ENCODE data around the gene ADAMTS19.

ADAMTS19 gene

GRCh38 chr5:129691220-129691619, 231.1 kb downstream of the ADAMTS19 start:
- Histone ChIP-seq H3K27ac (ENCODE audit: insufficient read depth in 1 of 2, low read depth in 1 of 2, low read length in 2 of 2, poor library complexity in 1 of 2, severe bottlenecking in 2 of 2) (no peak overlapping the region), H3K9me3 (ENCODE audit: control extremely low read depth in 1 of 5, control insufficient read depth in 4 of 5, insufficient read depth in 2 of 5, low read depth in 1 of 5, low read length in 4 of 5) (peaks cover 0 to 3% (median 0%) of the 10 kb centered on the region in 5 experiments), H3K4me3 (ENCODE audit: control insufficient read depth in 1 of 7, extremely low read depth in 1 of 7, insufficient read depth in 4 of 7, low read depth in 2 of 7, low read length in 6 of 7) (no peak overlapping the region), H3K4me1 (ENCODE audit: control extremely low read depth in 1 of 4, control insufficient read depth in 4 of 4, insufficient read depth in 4 of 4, low read length in 3 of 4) (no peaks in the 10 kb centered on the region), H3K27me3 (replicated peaks in 2 of 5; ENCODE audit: control insufficient read depth in 4 of 5, insufficient read depth in 5 of 5, low read length in 4 of 5) (no peaks in the 10 kb centered on the region), H3K36me3 (ENCODE audit: control insufficient read depth in 4 of 4, insufficient read depth in 4 of 4, low read length in 3 of 4) (no peaks in the 10 kb centered on the region)
- no CpG with 5 or more reads among the region's 1 CpG for WGBS (ENCODE audit: insufficient coverage)
- POLR2A ChIA-PET, result no interaction called here
- CTCF ChIA-PET, result no interaction called here
- DNase-seq, result no peak

DNA sequence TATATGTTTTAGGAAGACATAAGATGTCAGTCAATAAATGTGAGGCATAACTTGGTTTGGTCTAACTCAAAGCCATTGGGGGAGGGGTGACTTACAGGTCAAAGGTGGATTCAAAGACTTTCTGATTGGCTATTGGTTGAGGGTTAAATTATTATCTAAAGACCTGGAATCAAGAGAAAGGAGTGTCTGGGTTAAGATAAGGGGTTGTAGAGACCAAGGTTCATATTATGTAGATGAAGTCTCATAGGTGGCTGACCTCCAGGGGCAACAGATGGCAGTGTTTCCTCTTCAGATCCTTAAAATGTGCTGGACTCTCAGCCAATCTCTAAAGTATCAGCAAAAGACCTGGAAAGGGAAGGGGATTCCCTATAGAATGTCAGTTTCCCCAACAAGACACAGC, 236.5 kb downstream of the ADAMTS19 start:
- no peak overlapping the region for H3K4me3 ChIP-seq (ENCODE audit: control insufficient read depth in 1 of 7, extremely low read depth in 1 of 7, insufficient read depth in 4 of 7, low read depth in 2 of 7, low read length in 6 of 7)
- peaks cover 0 to 3% (median 0%) of the 10 kb centered on the region in 5 experiments for H3K9me3 ChIP-seq (ENCODE audit: control extremely low read depth in 1 of 5, control insufficient read depth in 4 of 5, insufficient read depth in 2 of 5, low read depth in 1 of 5, low read length in 4 of 5)
- H3K27me3 ChIP-seq (replicated peaks in 2 of 5; ENCODE audit: control insufficient read depth in 4 of 5, insufficient read depth in 5 of 5, low read length in 4 of 5), result no peaks in the 10 kb centered on the region
- no peaks in the 10 kb centered on the region for H3K4me1 ChIP-seq (ENCODE audit: control extremely low read depth in 1 of 4, control insufficient read depth in 4 of 4, insufficient read depth in 4 of 4, low read length in 3 of 4)
- ChIA-PET POLR2A (no interaction called here), CTCF (no interaction called here)
- no peak for DNase-seq
- no peak overlapping the region for H3K27ac ChIP-seq (ENCODE audit: insufficient read depth in 1 of 2, low read depth in 1 of 2, low read length in 2 of 2, poor library complexity in 1 of 2, severe bottlenecking in 2 of 2)
- no peaks in the 10 kb centered on the region for H3K36me3 ChIP-seq (ENCODE audit: control insufficient read depth in 4 of 4, insufficient read depth in 4 of 4, low read length in 3 of 4)

DNA sequence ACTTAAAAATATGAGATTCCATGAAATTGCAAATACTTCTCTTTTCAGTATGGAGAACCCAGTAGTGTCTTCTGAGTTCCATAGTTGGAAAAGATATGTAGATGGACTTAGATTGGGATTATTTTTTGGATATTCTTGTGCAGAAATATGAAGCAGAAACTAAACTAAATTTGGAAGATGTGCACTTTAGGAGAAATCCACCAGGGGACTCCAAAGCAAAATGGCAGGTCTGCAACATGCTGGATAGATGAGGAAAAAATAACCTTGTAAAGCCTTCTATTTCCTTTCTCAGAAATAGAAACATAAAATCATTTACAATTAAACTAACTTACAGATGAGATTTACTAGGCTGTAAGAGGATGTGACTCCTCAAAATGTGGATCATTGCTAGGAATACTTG, 238.6 kb downstream of the ADAMTS19 start:
- Histone ChIP-seq H3K4me1 (ENCODE audit: control extremely low read depth in 1 of 4, control insufficient read depth in 4 of 4, insufficient read depth in 4 of 4, low read length in 3 of 4) (no peaks in the 10 kb centered on the region), H3K27ac (ENCODE audit: insufficient read depth in 1 of 2, low read depth in 1 of 2, low read length in 2 of 2, poor library complexity in 1 of 2, severe bottlenecking in 2 of 2) (no peak overlapping the region), H3K4me3 (ENCODE audit: control insufficient read depth in 1 of 7, extremely low read depth in 1 of 7, insufficient read depth in 4 of 7, low read depth in 2 of 7, low read length in 6 of 7) (no peak overlapping the region), H3K27me3 (replicated peaks in 2 of 5; ENCODE audit: control insufficient read depth in 4 of 5, insufficient read depth in 5 of 5, low read length in 4 of 5) (no peaks in the 10 kb centered on the region), H3K36me3 (ENCODE audit: control insufficient read depth in 4 of 4, insufficient read depth in 4 of 4, low read length in 3 of 4) (no peaks in the 10 kb centered on the region), H3K9me3 (ENCODE audit: control extremely low read depth in 1 of 5, control insufficient read depth in 4 of 5, insufficient read depth in 2 of 5, low read depth in 1 of 5, low read length in 4 of 5) (peaks cover 0 to 3% (median 0%) of the 10 kb centered on the region in 5 experiments)
- no peak for DNase-seq
- CTCF ChIA-PET, result interaction anchor here (1.3 kb wide), 1 partner anchor 153 kb away, joined by 3 read pairs; no protein-coding TSS in a partner anchor
- POLR2A ChIA-PET, result no interaction called here

GRCh38 chr5:129716235-129716634, 256.1 kb downstream of the ADAMTS19 start:
- CTCF ChIA-PET, result no interaction called here

DNA sequence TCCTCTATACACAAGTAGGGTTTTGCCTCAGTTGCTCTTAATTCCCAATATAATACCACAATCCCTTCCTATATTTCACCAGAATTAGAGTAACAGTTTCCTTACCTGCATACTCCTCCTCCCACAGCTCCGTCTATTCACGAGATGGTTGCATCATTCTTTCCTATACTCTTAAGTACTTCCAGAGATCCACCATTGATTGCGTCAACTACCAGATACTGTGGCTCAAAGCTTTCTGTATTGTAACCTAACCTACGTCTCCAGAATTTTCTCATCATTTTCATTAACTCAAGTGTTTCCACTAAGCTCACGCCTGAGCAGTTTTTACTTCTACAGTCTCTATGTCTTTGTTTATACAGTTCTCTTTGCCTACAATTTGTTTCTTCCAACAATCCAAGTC, 256.6 kb downstream of the ADAMTS19 start:
- no peak overlapping the region for H3K4me3 ChIP-seq (ENCODE audit: control insufficient read depth in 1 of 7, extremely low read depth in 1 of 7, insufficient read depth in 4 of 7, low read depth in 2 of 7, low read length in 6 of 7)
- DNase-seq, result no peak
- no peak overlapping the region for H3K27ac ChIP-seq (ENCODE audit: insufficient read depth in 1 of 2, low read depth in 1 of 2, low read length in 2 of 2, poor library complexity in 1 of 2, severe bottlenecking in 2 of 2)
- no peaks in the 10 kb centered on the region for H3K9me3 ChIP-seq (ENCODE audit: control extremely low read depth in 1 of 5, control insufficient read depth in 4 of 5, insufficient read depth in 2 of 5, low read depth in 1 of 5, low read length in 4 of 5)
- no peaks in the 10 kb centered on the region for H3K27me3 ChIP-seq (replicated peaks in 2 of 5; ENCODE audit: control insufficient read depth in 4 of 5, insufficient read depth in 5 of 5, low read length in 4 of 5)
- WGBS (ENCODE audit: insufficient coverage), result 98% methylated on average over 4 of the region's 5 CpGs
- no peaks in the 10 kb centered on the region for H3K36me3 ChIP-seq (ENCODE audit: control insufficient read depth in 4 of 4, insufficient read depth in 4 of 4, low read length in 3 of 4)
- POLR2A ChIA-PET, result no interaction called here
- CTCF ChIA-PET, result no interaction called here
- no peaks in the 10 kb centered on the region for H3K4me1 ChIP-seq (ENCODE audit: control extremely low read depth in 1 of 4, control insufficient read depth in 4 of 4, insufficient read depth in 4 of 4, low read length in 3 of 4)

More at GRCh38 chr5:129716235-129716634, 256.1 kb downstream of the ADAMTS19 start:
- Histone ChIP-seq H3K4me3 (ENCODE audit: control insufficient read depth in 1 of 7, extremely low read depth in 1 of 7, insufficient read depth in 4 of 7, low read depth in 2 of 7, low read length in 6 of 7) (no peak overlapping the region), H3K9me3 (ENCODE audit: control extremely low read depth in 1 of 5, control insufficient read depth in 4 of 5, insufficient read depth in 2 of 5, low read depth in 1 of 5, low read length in 4 of 5) (no peaks in the 10 kb centered on the region), H3K27ac (ENCODE audit: insufficient read depth in 1 of 2, low read depth in 1 of 2, low read length in 2 of 2, poor library complexity in 1 of 2, severe bottlenecking in 2 of 2) (no peak overlapping the region), H3K27me3 (replicated peaks in 2 of 5; ENCODE audit: control insufficient read depth in 4 of 5, insufficient read depth in 5 of 5, low read length in 4 of 5) (no peaks in the 10 kb centered on the region), H3K4me1 (ENCODE audit: control extremely low read depth in 1 of 4, control insufficient read depth in 4 of 4, insufficient read depth in 4 of 4, low read length in 3 of 4) (no peaks in the 10 kb centered on the region), H3K36me3 (ENCODE audit: control insufficient read depth in 4 of 4, insufficient read depth in 4 of 4, low read length in 3 of 4) (no peaks in the 10 kb centered on the region)
- POLR2A ChIA-PET, result no interaction called here
- WGBS (ENCODE audit: insufficient coverage), result 100% methylated on average over 1 of the region's 1 CpG
- no peak for DNase-seq

GRCh38 chr5:129717751-129718310, 257.7 kb downstream of the ADAMTS19 start:
- no peak for DNase-seq
- ChIA-PET POLR2A (no interaction called here), CTCF (no interaction called here)
- H3K4me3 ChIP-seq (ENCODE audit: control insufficient read depth in 1 of 7, extremely low read depth in 1 of 7, insufficient read depth in 4 of 7, low read depth in 2 of 7, low read length in 6 of 7), result no peak overlapping the region
- H3K4me1 ChIP-seq (ENCODE audit: control extremely low read depth in 1 of 4, control insufficient read depth in 4 of 4, insufficient read depth in 4 of 4, low read length in 3 of 4), result no peaks in the 10 kb centered on the region
- H3K9me3 ChIP-seq (ENCODE audit: control extremely low read depth in 1 of 5, control insufficient read depth in 4 of 5, insufficient read depth in 2 of 5, low read depth in 1 of 5, low read length in 4 of 5), result no peaks in the 10 kb centered on the region
- H3K36me3 ChIP-seq (ENCODE audit: control insufficient read depth in 4 of 4, insufficient read depth in 4 of 4, low read length in 3 of 4), result no peaks in the 10 kb centered on the region
- no peaks in the 10 kb centered on the region for H3K27me3 ChIP-seq (replicated peaks in 2 of 5; ENCODE audit: control insufficient read depth in 4 of 5, insufficient read depth in 5 of 5, low read length in 4 of 5)
- H3K27ac ChIP-seq (ENCODE audit: insufficient read depth in 1 of 2, low read depth in 1 of 2, low read length in 2 of 2, poor library complexity in 1 of 2, severe bottlenecking in 2 of 2), result no peak overlapping the region

DNA sequence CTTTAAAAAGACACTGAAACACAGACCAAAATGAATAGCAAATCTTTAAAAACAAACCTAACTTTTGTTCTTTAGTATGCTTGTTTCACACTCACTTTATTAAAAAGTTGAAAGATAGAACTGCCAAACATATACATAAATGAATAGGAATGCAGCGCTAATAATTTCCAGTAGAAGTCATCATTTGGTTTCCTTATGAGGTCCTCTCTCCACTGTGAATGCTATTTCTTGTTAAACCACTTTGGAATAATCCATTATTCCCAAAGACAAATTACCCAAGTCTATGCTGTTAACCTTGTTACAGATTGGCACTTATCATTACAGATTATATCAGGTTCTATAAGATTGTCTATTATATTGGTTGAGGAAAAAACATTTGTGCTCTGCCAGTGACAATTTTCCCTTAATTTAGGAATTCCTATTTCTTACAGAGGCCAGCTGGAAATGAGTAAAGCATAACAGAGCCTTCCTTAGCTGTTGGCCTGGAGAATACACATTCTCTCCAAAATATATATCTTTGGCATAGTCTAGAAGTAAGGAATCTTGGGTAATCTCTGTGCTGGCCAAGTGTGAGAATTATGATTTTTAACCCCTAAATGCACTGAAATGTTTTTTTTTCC, 258.5 kb downstream of the ADAMTS19 start:
- no peaks in the 10 kb centered on the region for H3K27me3 ChIP-seq (replicated peaks in 2 of 5; ENCODE audit: control insufficient read depth in 4 of 5, insufficient read depth in 5 of 5, low read length in 4 of 5)
- POLR2A ChIA-PET, result no interaction called here
- WGBS (ENCODE audit: insufficient coverage), result 100% methylated on average over 1 of the region's 1 CpG
- no peak overlapping the region for H3K27ac ChIP-seq (ENCODE audit: insufficient read depth in 1 of 2, low read depth in 1 of 2, low read length in 2 of 2, poor library complexity in 1 of 2, severe bottlenecking in 2 of 2)
- CTCF ChIA-PET, result no interaction called here
- no peak for DNase-seq
- H3K4me3 ChIP-seq (ENCODE audit: control insufficient read depth in 1 of 7, extremely low read depth in 1 of 7, insufficient read depth in 4 of 7, low read depth in 2 of 7, low read length in 6 of 7), result no peak overlapping the region
- H3K4me1 ChIP-seq (ENCODE audit: control extremely low read depth in 1 of 4, control insufficient read depth in 4 of 4, insufficient read depth in 4 of 4, low read length in 3 of 4), result no peaks in the 10 kb centered on the region
- H3K9me3 ChIP-seq (ENCODE audit: control extremely low read depth in 1 of 5, control insufficient read depth in 4 of 5, insufficient read depth in 2 of 5, low read depth in 1 of 5, low read length in 4 of 5), result no peaks in the 10 kb centered on the region
- no peaks in the 10 kb centered on the region for H3K36me3 ChIP-seq (ENCODE audit: control insufficient read depth in 4 of 4, insufficient read depth in 4 of 4, low read length in 3 of 4)

Measured in common myeloid progenitor, CD34-positive (primary cell).